GM21737 (cell line): ENCODE data around the gene CHMP4B.

Source experiments
- ATAC-seq: cut with Tn5 transposase; IDR thresholded peaks from one replicate; pipeline ENCODE4 v1.9.1; 2021; ENCODE audit warnings: mild to moderate bottlenecking, moderate library complexity; ENCODE audit not compliant: unreplicated experiment

Gene CHMP4B

DNA sequence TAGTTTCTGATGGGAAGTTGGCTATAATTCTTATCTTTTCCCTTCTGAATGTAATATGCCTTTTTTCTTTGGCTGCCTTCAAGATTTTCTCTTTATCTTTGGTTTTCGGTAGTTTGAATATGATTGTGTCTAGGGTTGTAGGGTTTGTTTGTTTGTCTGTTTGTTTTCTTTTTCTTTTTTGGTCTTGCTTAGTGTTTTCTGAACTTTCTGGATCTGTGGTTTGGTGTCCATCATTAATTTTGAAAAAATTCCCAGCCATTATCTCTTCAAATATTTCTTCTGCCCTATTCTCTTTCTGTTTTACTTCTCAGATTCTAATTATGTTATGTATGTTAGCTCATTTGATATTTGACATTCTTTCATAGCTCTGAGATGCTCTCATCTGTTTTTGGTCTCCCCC lies 79.4 kb downstream of the CHMP4B start:
- ATAC-seq, result no peak

DNA sequence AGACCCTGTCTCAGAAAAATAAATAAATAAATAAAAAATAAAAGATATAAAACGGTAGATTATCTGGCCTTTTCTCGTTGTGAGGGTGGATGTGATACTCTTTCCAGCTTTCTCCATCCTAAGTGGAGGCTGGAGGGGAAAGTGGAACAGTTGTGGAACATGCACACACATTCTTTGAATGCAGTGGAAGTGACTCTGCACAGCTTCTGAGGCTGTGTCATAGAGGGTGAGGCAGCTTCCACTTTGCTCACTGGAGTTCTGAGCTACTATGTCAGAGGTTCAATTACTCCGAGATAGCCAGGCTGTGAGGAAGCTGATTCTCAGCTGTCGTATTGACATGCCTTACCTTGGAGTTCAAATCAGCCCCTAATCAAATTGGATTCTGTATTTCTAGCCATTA lies 82.2 kb downstream of the CHMP4B start:
- ATAC-seq, result no peak

DNA sequence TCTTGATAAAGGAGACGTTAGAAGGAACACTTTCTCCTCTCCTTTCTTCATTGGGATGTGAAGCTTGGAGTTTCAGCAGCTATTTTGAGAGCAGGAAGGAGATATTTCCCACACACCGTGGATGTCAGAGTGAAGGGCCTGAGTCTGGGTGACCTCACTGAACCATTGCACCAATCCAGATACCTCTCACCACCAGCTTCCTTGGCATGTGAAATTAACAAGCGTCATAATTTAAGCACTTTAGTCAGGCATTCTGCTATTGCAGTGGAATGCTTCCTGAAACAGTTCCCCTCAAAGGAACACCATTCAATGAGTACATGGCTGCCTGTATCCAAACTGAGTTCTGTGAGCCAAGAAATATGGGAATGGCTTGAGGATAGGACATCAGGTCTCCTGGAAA lies 83.7 kb downstream of the CHMP4B start:
- ATAC-seq, result no peak

DNA sequence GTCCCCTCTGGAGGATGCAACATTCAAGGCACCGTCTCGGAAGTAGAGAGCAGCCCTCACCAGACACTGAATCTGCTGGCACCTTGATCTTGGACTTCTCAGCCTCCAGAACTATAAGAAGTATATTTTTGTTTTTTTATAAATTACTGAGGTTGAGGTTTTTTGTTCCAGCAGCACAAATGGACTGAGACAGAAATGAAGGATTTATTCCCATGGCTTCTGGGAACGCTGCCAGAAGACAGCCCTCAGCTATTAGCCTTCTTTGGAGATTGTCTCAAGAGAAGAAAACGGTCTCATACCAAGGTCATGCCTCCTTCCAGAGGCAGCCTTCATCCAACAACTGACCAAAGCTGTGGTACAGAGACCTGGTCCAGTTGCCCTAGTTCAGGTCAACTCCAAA lies 85.4 kb downstream of the CHMP4B start:
- no peak for ATAC-seq

DNA sequence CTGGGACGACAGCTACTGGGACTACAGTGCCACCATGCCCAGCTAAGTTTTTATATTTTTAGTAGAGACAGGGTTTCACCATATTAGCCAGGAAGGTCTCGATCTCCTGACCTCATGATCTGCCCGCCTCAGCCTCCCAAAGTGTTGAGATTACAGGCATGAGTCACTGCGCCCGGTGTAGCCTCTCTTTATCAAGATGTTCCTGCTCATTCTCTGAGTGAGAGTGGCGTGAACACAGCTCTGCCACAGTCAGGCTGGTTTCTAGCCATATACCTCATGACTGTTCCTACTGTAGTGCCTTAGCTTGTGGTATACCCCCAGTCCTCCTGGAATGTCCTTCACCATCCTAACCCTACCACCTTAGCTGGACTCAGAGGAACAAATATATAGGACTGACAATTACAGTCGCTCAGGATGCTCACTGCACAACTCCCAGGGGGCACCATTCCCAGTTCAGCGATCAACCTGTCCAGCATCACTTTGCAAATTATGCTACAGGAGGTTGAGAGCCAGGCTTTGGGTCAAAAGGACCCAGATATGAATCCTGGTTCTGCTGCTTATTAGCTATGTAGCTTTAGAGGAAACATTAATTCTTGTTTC lies 86.3 kb downstream of the CHMP4B start:
- ATAC-seq, result no peak

DNA sequence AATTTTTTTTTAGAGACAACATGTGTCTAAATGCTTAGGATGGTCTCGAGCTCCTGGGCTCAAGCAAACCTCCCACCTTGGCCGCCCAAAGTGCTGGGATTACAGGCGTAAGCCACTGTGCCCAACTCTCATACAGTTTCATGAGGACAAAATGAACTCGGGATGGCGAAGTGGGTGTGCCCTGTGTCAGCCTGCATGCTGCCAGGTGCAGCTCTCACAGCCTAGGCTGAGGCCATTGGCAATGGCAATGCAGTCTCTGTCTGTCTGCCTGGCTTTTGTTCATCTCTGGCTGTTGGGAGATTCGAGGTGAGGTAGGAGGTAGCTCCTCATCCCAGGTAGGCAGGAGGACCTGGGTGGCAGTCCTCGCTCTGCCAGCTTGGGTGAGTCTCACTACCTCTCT lies 88.0 kb downstream of the CHMP4B start:
- no peak for ATAC-seq

DNA sequence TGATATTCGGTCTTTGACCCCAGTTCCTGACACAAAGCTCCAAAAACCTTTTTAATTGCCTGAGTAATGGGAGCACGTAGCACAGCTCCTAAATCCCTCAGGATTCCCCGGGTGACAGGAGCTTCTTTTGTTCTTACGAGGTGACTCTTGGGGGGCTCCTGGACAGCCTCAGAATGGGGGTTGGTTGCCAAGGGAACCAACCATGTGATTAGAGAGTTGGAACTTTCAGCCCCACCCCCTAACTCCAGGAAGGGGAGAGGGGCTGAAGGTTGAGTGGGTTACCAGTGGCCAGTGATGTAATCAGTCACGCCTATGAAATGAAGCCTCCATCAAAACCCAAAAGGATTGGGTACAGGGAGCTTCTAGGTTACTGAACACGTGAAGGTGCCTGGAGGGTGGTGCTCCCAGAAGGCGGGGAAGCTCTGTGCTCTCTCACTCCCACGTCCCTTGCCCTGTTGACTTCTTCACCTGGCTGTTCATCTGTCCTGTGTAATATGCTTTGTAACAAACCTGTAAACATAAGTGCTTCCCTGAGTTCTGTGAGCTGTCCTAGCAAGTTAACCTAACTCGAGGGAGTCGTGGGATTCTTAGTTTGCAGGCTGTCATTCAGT lies 89.5 kb downstream of the CHMP4B start:
- no peak for ATAC-seq

DNA sequence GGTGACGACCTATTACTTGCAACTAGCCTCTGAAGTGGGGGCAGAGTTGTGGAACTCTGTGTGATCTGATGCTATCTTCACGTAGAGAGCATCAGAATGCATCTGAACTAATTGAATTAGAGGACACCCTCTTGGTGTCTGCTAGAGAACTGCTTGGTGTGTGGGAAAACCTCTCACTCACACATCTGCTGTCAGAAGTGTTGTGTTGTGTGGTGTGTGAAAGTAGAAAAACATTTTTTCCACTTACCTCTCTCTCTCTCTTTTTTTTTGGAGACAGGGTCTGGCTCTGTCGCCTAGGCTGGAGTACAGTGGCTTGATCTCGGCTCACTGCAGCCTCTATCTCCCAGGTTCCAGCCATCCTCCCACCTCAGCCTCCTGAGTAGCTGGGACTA lies 90.0 kb downstream of the CHMP4B start:
- no peak for ATAC-seq

DNA sequence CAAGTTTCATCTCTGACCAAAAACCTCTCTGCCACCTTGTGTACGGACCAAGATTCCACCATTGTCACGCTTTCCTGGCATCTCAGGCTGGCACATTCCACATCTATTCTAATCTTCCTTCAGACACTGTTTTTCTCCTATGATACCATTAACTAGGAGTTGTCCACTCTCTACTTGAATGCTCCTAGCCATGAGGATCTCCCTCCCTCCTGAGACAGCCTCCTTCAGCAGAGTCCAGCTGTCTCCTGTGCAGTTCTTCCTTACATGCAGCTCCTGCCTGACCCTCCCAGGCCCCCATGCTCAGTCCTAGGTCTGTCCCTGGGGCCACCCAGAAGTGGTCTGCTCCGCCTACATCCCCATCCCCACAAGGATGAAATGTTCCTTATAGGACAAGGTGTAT lies 90.9 kb downstream of the CHMP4B start:
- no peak for ATAC-seq
